ENCODE data around the gene CERS4. TPM values are rescaled to one million over a fixed set of nuclear protein-coding genes. Genes with fewer than 3 reads are reported as not detected.
"Not testable (repeated sequence)": the region's sequence is repeated elsewhere in the genome, so short reads cannot be mapped to it uniquely, and the experiment has no call there.

Gene CERS4
- total RNA-seq, 4 donors from 2014 or later: 2.1 to 4.0 (median 2.7) TPM

- H3K27ac ChIP-seq: no peak overlapping the region
- no peak overlapping the region for H3K4me3 ChIP-seq
- no peaks in the 10 kb centered on the region for H3K36me3 ChIP-seq
- H3K4me1 ChIP-seq: no peaks in the 10 kb centered on the region
- in situ Hi-C loops (cut with MboI; ENCODE audit: low sequenced_read_pairs in 4 of 4) (no loop called here), intact Hi-C loops (cut with DNase I; ENCODE audit: low total_unique reads) (no loop called here)
- DNase-seq (no peak), ATAC-seq (no peak)
- H3K9me3 ChIP-seq: no peaks in the 10 kb centered on the region
- no peak for TF ChIP-seq CTCF (IDR thresholded peaks at IDR 0.05 in 4 of 5, conservative IDR thresholded peaks at IDR 0.05 in 1 of 5)
- TF ChIP-seq POLR2A (IDR thresholded peaks at IDR 0.05): no peak
- H3K27me3 ChIP-seq: no peaks in the 10 kb centered on the region
Measured at GRCh38 chr19:8192221-8192820, 16.8 kb upstream of the CERS4 start.

- no peaks in the 10 kb centered on the region for H3K9me3 ChIP-seq
- DNase-seq: no peak
- no peak for ATAC-seq
- in situ Hi-C loops (cut with MboI; ENCODE audit: low sequenced_read_pairs in 4 of 4): no loop called here
- H3K4me1 ChIP-seq: no peaks in the 10 kb centered on the region
- peak overlapping the region in 1 of 4 donors; percentile 11 for H3K4me3 ChIP-seq
- no peak overlapping the region for H3K27ac ChIP-seq
- H3K27me3 ChIP-seq: no peaks in the 10 kb centered on the region
- no peaks in the 10 kb centered on the region for H3K36me3 ChIP-seq
- TF ChIP-seq POLR2A (IDR thresholded peaks at IDR 0.05) (no peak), CTCF (IDR thresholded peaks at IDR 0.05 in 4 of 5, conservative IDR thresholded peaks at IDR 0.05 in 1 of 5) (no peak)
- intact Hi-C loops (cut with DNase I; ENCODE audit: low total_unique reads): no loop called here
Measured at GRCh38 chr19:8194528-8195267, 14.5 kb upstream of the CERS4 start.

GRCh38 chr19:8196271-8196927 is 12.8 kb upstream of the CERS4 start:
- TF ChIP-seq POLR2A (IDR thresholded peaks at IDR 0.05) (no peak), CTCF (IDR thresholded peaks at IDR 0.05 in 4 of 5, conservative IDR thresholded peaks at IDR 0.05 in 1 of 5) (no peak)
- Histone ChIP-seq H3K36me3 (no peaks in the 10 kb centered on the region), H3K27ac (no peak overlapping the region), H3K4me3 (no peak overlapping the region), H3K9me3 (no peaks in the 10 kb centered on the region), H3K27me3 (no peaks in the 10 kb centered on the region), H3K4me1 (no peaks in the 10 kb centered on the region)
- ATAC-seq (no peak), DNase-seq (no peak)
- in situ Hi-C loops (cut with MboI; ENCODE audit: low sequenced_read_pairs in 4 of 4): no loop called here
- intact Hi-C loops (cut with DNase I; ENCODE audit: low total_unique reads): no loop called here

GRCh38 chr19:8203288-8204120 is 5.7 kb upstream of the CERS4 start:
- DNase-seq; H3K27ac ChIP-seq; ATAC-seq; H3K4me3 ChIP-seq; H3K36me3 ChIP-seq; H3K27me3 ChIP-seq; H3K9me3 ChIP-seq; in situ Hi-C loops (cut with MboI; ENCODE audit: low sequenced_read_pairs in 4 of 4); intact Hi-C loops (cut with DNase I; ENCODE audit: low total_unique reads); H3K4me1 ChIP-seq: not testable (repeated sequence)

Data from gastrocnemius medialis (tissue), 4 donors.